Osteoblast (primary cell): Measurements from ENCODE around the gene ARHGEF6. TPM values are rescaled to one million over a fixed set of nuclear protein-coding genes. Genes with fewer than 3 reads are reported as not detected.

ENCODE experiments used
- DNase-seq: peaks from one replicate; pipeline ENCODE4 v3.0.0; 2011; ENCODE audit warnings: low spot score, mixed read lengths; ENCODE audit not compliant: insufficient read length; ENCODE audit errors: missing footprints
- H2AFZ ChIP-seq: 2 replicates; pipeline ENCODE4 v1.6.0; 2011; ENCODE audit warnings: mild to moderate bottlenecking, low read length
- H3K27ac ChIP-seq: 2 replicates; pipeline ENCODE4 v1.5.1; 2011; ENCODE audit warnings: mild to moderate bottlenecking, low read depth, low read length, moderate library complexity
- H3K27me3 ChIP-seq: 2 replicates; pipeline ENCODE4 v1.6.0; 2012; ENCODE audit warnings: mild to moderate bottlenecking, control low read depth, inconsistent platforms, low read length, moderate library complexity; ENCODE audit not compliant: insufficient read depth
- H3K36me3 ChIP-seq: 2 replicates; pipeline ENCODE4 v1.5.1; 2011; ENCODE audit warnings: mild to moderate bottlenecking, low read length, control low read depth, moderate library complexity; ENCODE audit not compliant: insufficient read depth
- H3K4me1 ChIP-seq: 2 replicates; pipeline ENCODE4 v1.5.1; 2011; ENCODE audit warnings: mild to moderate bottlenecking, low read length, control low read depth, moderate library complexity; ENCODE audit not compliant: insufficient read depth
- H3K4me2 ChIP-seq: 2 replicates; pipeline ENCODE4 v1.6.0; 2011; ENCODE audit warnings: mild to moderate bottlenecking, low read length; ENCODE audit not compliant: insufficient read depth
- H3K4me3 ChIP-seq: fragments of 200-600 bp; sonication (generic); 3 replicates; pipeline ENCODE4 v1.5.1; 2012; ENCODE audit warnings: mild to moderate bottlenecking, low read length, inconsistent platforms; ENCODE audit not compliant: insufficient read depth
- H3K79me2 ChIP-seq: 2 replicates; pipeline ENCODE4 v1.6.0; 2012; ENCODE audit warnings: mild to moderate bottlenecking, low read length, control low read depth, inconsistent platforms; ENCODE audit not compliant: insufficient read depth
- H3K9me3 ChIP-seq: 2 replicates; pipeline ENCODE4 v1.5.1; 2011; ENCODE audit warnings: low read depth, low read length, control low read depth
- H4K20me1 ChIP-seq: 2 replicates; pipeline ENCODE4 v1.6.0; 2012; ENCODE audit warnings: mild to moderate bottlenecking, low read length, control low read depth; ENCODE audit not compliant: insufficient read depth
- CTCF ChIP-seq: IDR thresholded peaks from 2 replicates; pipeline ENCODE4 v1.5.1; 2011; ENCODE audit warnings: mild to moderate bottlenecking, low read depth, low read length, moderate library complexity; ENCODE audit errors: extremely low read depth
- total RNA-seq: library from RNA; depleted of rRNA; stranded (reverse); fragments of >200 nt; gene quantifications from 2 replicates; pipeline ENCODE4 v1.2.3, GENCODE V29; 2012

Gene ARHGEF6
- total RNA-seq, 1 donor, result 17.4 TPM

GRCh38 chrX:136665258-136665900, 115.4 kb downstream of the ARHGEF6 start:
- Histone ChIP-seq H2AFZ (no peak overlapping the region), H3K27me3 (no peaks in the 10 kb centered on the region), H3K36me3 (no peaks in the 10 kb centered on the region), H3K9me3 (peaks cover 5% of the 10 kb centered on the region), H3K79me2 (no peaks in the 10 kb centered on the region), H3K27ac (no peak overlapping the region), H3K4me1 (no peaks in the 10 kb centered on the region), H3K4me3 (no peak overlapping the region), H4K20me1 (no peaks in the 10 kb centered on the region), H3K4me2 (no peak overlapping the region)
- DNase-seq, result no peak
- TF ChIP-seq CTCF, result no peak

- no peak for DNase-seq
- H3K27ac ChIP-seq, result no peak overlapping the region
- no peak overlapping the region for H2AFZ ChIP-seq
- H3K79me2 ChIP-seq, result no peaks in the 10 kb centered on the region
- no peaks in the 10 kb centered on the region for H3K36me3 ChIP-seq
- no peaks in the 10 kb centered on the region for H3K27me3 ChIP-seq
- H3K9me3 ChIP-seq, result peaks cover 5% of the 10 kb centered on the region
- TF ChIP-seq CTCF, result no peak
- H3K4me3 ChIP-seq, result no peak overlapping the region
- H3K4me2 ChIP-seq, result no peak overlapping the region
- H4K20me1 ChIP-seq, result no peaks in the 10 kb centered on the region
- H3K4me1 ChIP-seq, result no peaks in the 10 kb centered on the region
Observed at GRCh38 chrX:136662976-136663375, 117.8 kb downstream of the ARHGEF6 start.

GRCh38 chrX:136662104-136662503, 118.6 kb downstream of the ARHGEF6 start:
- no peak overlapping the region for H3K27ac ChIP-seq
- H3K9me3 ChIP-seq, result peaks cover 5% of the 10 kb centered on the region
- TF ChIP-seq CTCF, result no peak
- no peaks in the 10 kb centered on the region for H3K79me2 ChIP-seq
- no peaks in the 10 kb centered on the region for H4K20me1 ChIP-seq
- no peaks in the 10 kb centered on the region for H3K36me3 ChIP-seq
- no peak for DNase-seq
- H3K27me3 ChIP-seq, result no peaks in the 10 kb centered on the region
- no peak overlapping the region for H2AFZ ChIP-seq
- no peak overlapping the region for H3K4me2 ChIP-seq
- no peaks in the 10 kb centered on the region for H3K4me1 ChIP-seq
- H3K4me3 ChIP-seq, result no peak overlapping the region

GRCh38 chrX:136660896-136661295, 119.8 kb downstream of the ARHGEF6 start:
- H3K36me3 ChIP-seq, result no peaks in the 10 kb centered on the region
- no peak overlapping the region for H3K4me2 ChIP-seq
- no peak overlapping the region for H3K27ac ChIP-seq
- no peaks in the 10 kb centered on the region for H4K20me1 ChIP-seq
- no peaks in the 10 kb centered on the region for H3K79me2 ChIP-seq
- H3K27me3 ChIP-seq, result no peaks in the 10 kb centered on the region
- DNase-seq, result no peak
- H3K9me3 ChIP-seq, result peaks cover 5% of the 10 kb centered on the region
- H2AFZ ChIP-seq, result no peak overlapping the region
- H3K4me1 ChIP-seq, result no peaks in the 10 kb centered on the region
- no peak for TF ChIP-seq CTCF
- H3K4me3 ChIP-seq, result no peak overlapping the region
